HT1080 (cell line): Measurements from ENCODE around the gene LYPD6B. TPM values are rescaled to one million over a fixed set of nuclear protein-coding genes. Genes with fewer than 3 reads are reported as not detected.

Experiments
- DNase-seq: peaks from one replicate; pipeline ENCODE4 v3.0.0-alpha.2; 2015; ENCODE audit warnings: low read depth
- polyA plus RNA-seq, 2 experiments: library from polyadenylated mRNA; depleted of rRNA; stranded (reverse); fragments of >200 nt; gene quantifications; 2 replicates each; pipeline ENCODE4 v1.2.3, GENCODE V29; 2015
- total RNA-seq: library from RNA; depleted of rRNA; stranded (reverse); fragments of >200 nt; shearing (Covaris generic); gene quantifications from 2 replicates; pipeline ENCODE4 v1.2.3, GENCODE V29; 2014; rRNA removed

The LYPD6B gene, protein sequence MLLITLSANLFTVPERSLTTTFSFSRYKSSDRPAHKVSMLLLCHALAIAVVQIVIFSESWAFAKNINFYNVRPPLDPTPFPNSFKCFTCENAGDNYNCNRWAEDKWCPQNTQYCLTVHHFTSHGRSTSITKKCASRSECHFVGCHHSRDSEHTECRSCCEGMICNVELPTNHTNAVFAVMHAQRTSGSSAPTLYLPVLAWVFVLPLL
- total RNA-seq = 3.1 and 5.4 TPM in 2 replicates
- polyA plus RNA-seq (2015; cell fraction: cytosol; rRNA removed) = 4.7 and 5.3 TPM in 2 replicates
- polyA plus RNA-seq (2015; cell fraction: nucleus; rRNA removed) = 2.9 and 3.5 TPM in 2 replicates

DNA sequence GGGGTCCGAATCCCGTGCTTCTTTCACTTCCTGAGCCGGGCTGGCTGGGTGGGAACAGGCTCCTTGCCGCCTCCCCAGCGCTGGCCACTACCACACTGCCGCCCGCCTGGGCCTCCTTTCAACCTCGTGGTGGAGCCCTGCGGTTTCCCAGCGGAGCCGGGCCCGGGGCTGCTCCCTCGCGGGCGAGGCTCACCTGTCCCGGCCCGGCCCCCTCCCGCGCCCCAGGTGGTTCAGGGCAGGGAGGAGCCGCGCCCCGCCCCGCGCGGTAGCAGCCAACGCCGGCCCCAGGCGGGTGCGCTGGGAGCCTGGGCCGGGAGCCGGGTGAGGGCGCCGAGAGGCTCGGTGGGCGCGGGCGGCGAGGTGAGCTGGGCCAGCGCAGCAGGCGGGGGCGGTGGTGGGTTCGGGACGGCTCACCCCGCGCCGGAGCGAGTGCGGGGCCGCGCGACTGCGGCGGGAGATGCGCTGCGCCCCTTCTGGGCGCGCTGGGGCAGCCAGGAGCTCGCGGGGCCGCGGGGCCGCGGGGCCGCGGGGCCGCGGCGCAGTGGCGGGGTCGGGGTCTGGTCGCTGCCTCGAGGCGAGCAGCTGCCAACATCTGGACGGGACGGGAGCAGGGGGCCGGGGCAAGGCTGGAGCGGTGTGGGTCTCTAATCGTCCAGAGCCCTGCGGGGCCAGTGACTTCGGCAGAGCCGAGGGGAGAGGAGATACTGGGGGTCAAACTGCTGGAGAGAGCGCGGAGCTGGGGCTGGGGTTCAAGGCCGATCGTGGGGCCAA is at the start of gene LYPD6B:
TSS of gene LYPD6B (plus strand) at position 258 of the 771 bp plus-strand sequence. CDS start 92,250 bp downstream, outside the sequence.
- DNase-seq = no peak

DNA sequence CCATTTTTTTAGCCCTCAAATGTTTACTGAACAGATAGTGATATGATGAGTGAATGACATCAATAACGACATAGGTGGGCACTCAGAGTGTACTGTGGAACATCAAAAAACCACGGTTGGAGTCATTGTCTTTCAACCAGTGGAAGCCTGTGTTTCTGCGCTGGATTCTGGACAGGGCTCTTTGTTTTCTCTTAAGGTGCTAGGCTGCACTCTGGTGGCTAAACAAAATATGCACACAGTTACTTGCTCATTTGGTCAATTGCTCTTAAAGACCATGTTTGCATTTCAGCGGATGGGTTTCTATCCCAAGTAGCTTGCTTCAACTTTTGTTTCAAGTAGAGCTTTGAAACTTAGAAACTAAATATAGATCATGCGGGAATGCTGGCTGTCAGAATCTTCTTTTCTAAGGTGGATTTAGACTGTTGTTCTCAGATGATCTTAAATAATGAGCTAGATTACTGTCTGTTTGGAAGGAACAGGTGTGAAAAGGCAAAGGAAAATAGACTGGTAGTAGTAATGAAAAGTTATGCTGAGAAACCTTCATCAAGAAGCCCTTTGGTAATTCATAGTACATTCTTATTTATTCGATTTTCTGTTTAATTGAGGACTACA is 48.5 kb upstream of the LYPD6B start:
- DNase-seq = peak; percentile 69

- DNase-seq = no peak
These were observed 47.5 kb upstream of the LYPD6B start for GRCh38 chr2:148990968-148991367.

- no peak for DNase-seq
These were observed 46.1 kb upstream of the LYPD6B start for GRCh38 chr2:148992448-148992847.

DNA sequence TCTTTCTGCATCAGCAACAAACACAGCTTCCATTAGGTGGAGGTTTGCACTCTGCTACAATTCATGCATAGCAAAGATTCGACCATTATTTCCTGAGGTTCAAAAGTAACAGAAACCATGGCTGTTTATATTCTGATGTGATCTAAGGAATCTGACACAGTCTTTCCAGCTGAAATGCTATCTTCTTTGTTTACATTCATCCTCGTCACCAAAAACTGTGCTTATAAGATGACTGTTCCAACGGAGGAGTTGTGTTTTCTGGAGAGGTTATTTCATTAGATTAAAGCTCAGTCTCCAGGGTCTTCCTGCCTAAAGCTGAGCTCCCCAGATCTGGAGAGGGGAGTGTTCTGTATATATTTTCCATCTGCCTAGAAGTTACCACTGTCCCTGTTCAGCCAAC is 45.1 kb upstream of the LYPD6B start:
- DNase-seq = no peak

GRCh38 chr2:148994341-148994740 is 44.2 kb upstream of the LYPD6B start:
- no peak for DNase-seq

GRCh38 chr2:148996805-148997204 is 41.7 kb upstream of the LYPD6B start:
- no peak for DNase-seq

DNA sequence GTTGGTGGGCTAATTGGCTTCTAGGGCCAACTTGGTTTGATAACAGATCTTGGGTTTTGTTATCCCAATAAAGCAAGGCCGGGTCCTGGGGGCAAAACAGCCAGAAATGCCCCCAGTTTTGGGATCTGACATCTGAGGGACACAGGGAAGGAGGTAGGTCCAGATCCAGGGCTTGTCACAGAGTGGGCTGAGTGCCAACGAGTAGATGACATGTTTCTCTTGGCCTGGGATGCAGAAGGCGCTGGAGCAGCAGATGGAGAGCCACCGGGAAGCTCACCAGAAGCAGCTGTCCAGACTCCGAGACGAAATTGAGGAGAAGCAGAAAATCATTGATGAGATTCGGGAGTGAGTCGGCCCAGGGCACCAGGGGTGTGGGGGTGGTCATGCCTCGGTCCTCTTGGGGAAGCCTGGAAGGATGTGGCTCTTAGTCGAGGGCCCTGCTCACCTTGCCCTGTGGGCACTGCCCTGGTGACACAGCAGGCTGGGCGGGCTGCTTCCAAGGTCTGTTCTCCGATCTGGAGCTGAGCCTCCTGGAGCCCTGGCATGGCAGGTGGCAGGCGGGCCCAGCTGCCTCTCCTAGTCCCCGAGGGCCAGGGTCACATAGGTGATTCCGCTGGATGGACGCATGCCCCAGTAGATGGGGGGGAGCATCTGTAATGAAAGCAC is 40.2 kb upstream of the LYPD6B start:
- no peak for DNase-seq

- DNase-seq = no peak
These were observed 39.7 kb upstream of the LYPD6B start for GRCh38 chr2:148998831-148999200.

- DNase-seq = no peak
These were observed 39.0 kb upstream of the LYPD6B start for GRCh38 chr2:148999451-148999921.

GRCh38 chr2:149000158-149000938 is 38.2 kb upstream of the LYPD6B start:
- DNase-seq = no peak

DNA sequence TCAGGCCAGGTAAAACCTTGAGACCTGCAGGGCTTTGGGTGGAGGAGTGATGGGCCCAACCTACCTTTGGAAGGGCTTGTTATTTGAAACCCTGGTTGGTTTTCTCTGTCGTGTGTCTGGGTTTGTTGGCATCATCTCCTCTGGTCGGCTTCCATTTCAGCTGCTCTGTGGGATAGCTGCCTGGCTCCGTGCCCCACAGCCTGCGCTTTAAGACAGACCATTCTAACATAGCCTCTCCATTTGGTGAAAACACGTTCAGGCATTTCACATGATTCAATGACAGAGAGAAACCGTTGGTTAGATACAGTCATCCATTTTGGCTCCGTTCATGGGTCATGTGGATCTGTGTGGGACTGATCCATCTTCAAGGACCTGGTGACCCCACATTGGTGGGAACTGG is 37.0 kb upstream of the LYPD6B start:
- DNase-seq = no peak

DNA sequence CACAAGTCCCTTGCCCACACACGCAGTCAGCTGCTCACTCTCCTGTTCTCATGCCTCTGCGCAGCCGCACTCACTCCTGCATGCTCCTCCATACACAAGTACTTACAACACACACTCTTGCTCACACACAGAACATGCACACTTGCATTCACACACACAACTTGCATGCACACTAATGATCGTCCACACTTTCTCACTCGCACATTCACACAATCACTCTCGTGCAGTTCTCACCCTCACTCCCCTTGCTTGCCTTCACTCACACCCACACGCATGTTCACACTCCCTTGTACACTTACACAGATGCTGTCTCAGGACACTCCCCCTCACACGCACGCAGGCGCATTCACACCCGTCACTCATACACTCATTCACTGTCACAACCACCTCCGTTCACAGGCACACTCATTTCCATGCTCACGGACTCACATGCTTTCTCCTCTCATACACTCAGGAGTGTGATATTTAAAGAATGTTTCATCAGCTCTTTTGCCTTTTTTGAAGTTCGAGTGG is 36.1 kb upstream of the LYPD6B start:
- DNase-seq = no peak

GRCh38 chr2:149002891-149003740 is 35.4 kb upstream of the LYPD6B start:
- no peak for DNase-seq

DNA sequence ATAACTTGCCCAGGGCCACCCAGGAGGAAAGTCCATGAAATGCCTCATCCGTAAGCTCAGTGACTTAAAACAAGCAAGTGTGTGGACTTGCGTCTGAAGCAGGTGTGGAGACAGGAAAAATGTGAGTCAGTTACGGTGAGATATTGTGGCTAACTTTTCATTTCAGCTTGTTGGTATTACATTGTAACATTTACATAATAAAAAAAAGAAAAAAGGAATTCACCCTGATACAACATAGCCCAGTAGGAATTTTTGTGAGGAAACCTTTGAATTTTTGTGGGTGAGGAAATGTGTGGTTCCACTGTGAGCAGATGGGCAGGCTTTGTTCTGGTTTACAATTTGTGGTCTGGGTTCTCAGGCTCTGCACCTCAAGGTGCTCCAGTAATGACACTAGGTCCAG is 33.7 kb upstream of the LYPD6B start:
- DNase-seq = peak; percentile 57

GRCh38 chr2:149005471-149006077 is 32.9 kb upstream of the LYPD6B start:
- DNase-seq = no peak

DNA sequence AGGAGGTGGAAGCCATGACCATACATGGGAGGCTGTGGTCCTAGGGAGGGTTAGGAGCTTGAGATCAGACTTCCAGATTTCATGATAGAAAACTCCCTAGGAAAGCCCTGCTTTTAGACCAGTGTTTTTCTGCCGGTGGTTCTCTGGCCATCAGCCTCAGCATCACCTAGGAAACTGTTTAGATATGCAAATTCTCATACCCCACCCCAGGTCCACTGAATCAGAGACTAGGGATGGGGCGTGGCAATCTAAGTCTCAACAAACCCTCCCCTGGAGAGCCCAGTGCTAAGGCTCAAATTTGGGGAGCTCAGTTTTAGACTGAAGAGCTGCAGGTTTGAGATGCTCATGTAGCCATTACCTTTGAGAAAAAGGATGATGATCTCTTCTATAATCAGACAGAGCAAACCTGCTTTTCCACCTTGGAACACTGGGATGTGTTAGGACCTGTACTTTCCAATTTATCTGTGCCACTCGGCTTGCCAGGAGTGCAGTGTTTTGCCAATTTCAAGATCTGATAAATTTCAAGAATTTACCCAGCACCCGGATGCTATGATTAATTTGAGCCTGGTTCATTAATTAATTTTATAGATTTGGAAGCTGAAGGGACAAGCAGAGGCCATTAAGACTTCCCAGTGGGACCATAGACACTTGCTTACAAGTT is 31.5 kb upstream of the LYPD6B start:
- no peak for DNase-seq

GRCh38 chr2:149008381-149008780 is 30.1 kb upstream of the LYPD6B start:
- no peak for DNase-seq
